KG1 (cell line): ENCODE data around the gene C6orf52.
A peak's percentile ranks its signal among the peaks of the same experiment; 100 is the strongest.
"Not testable (repeated sequence)": the region's sequence is repeated elsewhere in the genome, so short reads cannot be mapped to it uniquely, and the experiment has no call there.

ENCODE experiments used
- DNase-seq: peaks from one replicate; lab custom pipeline; 2025; lab: John Stamatoyannopoulos, UW

The C6orf52 gene

GRCh38 chr6:10694302-10695085 lies at the start of gene C6orf52, which contains the start of gene PAK1IP1:
C6orf52 (minus strand) TSS chr6:10694616; CDS start chr6:10687550, 7,066 bp downstream.
PAK1IP1 (plus strand) TSS chr6:10694972; CDS start chr6:10694986, 14 bp downstream.
- DNase-seq, result peak; percentile 93

- DNase-seq, result no peak
Measured at GRCh38 chr6:10743515-10743914, 49.1 kb upstream of the C6orf52 start.

GRCh38 chr6:10742251-10742650 lies 47.8 kb upstream of the C6orf52 start:
- DNase-seq, result no peak

- not testable (repeated sequence) for DNase-seq
Measured at GRCh38 chr6:10741643-10742042, 47.2 kb upstream of the C6orf52 start.

- DNase-seq, result no peak
Measured at GRCh38 chr6:10740061-10740460, 45.6 kb upstream of the C6orf52 start.

GRCh38 chr6:10736731-10737130 lies 42.3 kb upstream of the C6orf52 start:
- DNase-seq, result no peak

- DNase-seq, result no peak
Measured at GRCh38 chr6:10733863-10734262, 39.4 kb upstream of the C6orf52 start.

- DNase-seq, result no peak
Measured at GRCh38 chr6:10733151-10733715, 38.8 kb upstream of the C6orf52 start.

GRCh38 chr6:10730254-10730653 lies 35.8 kb upstream of the C6orf52 start:
- DNase-seq, result no peak

- DNase-seq, result no peak
Measured at GRCh38 chr6:10725716-10726115, 31.3 kb upstream of the C6orf52 start.

GRCh38 chr6:10725044-10725443 lies 30.6 kb upstream of the C6orf52 start:
- no peak for DNase-seq

- DNase-seq, result no peak
Measured at GRCh38 chr6:10723567-10723881, 29.1 kb upstream of the C6orf52 start.

GRCh38 chr6:10722820-10723566 lies 28.6 kb upstream of the C6orf52 start, which contains the start of gene TMEM14C:
TMEM14C (plus strand) TSS chr6:10723070; CDS start chr6:10724614, 1,544 bp downstream.
- DNase-seq, result peak; percentile 79

GRCh38 chr6:10722570-10722819 lies 28.1 kb upstream of the C6orf52 start:
- no peak for DNase-seq

GRCh38 chr6:10721850-10722569 lies 27.6 kb upstream of the C6orf52 start:
- DNase-seq, result no peak

GRCh38 chr6:10720960-10721849 lies 26.8 kb upstream of the C6orf52 start:
- DNase-seq, result not testable (repeated sequence)

- DNase-seq, result peak; percentile 67
Measured at GRCh38 chr6:10720265-10720959, 26.0 kb upstream of the C6orf52 start.

- DNase-seq, result no peak
Measured at GRCh38 chr6:10719964-10720264, 25.5 kb upstream of the C6orf52 start.

GRCh38 chr6:10719296-10719963 lies 25.0 kb upstream of the C6orf52 start:
- peak; percentile 3 for DNase-seq

- DNase-seq, result no peak
Measured at GRCh38 chr6:10713962-10714361, 19.5 kb upstream of the C6orf52 start.
